B cell (primary cell): Measurements from ENCODE around the gene IKZF1. TPM values are rescaled to one million over a fixed set of nuclear protein-coding genes. Genes with fewer than 3 reads are reported as not detected.
A peak's percentile ranks its signal among the peaks of the same experiment; 100 is the strongest.

Source experiments
- ATAC-seq: fragments of 200-7000 bp; cut with Tn5 transposase; one replicate; pipeline ENCODE4 v1.10.0; 2021; ENCODE audit warnings: low read depth, mild to moderate bottlenecking, moderate number of reproducible peaks, moderate library complexity
- CTCF ChIA-PET: fragments of 350-600 bp; sonication (Branson Sonifier 250); formaldehyde crosslinking; loops from one replicate; lab custom pipeline; 2021; ENCODE audit warnings: antibody characterized with exemption, inconsistent platforms; lab: Charles Lee
- POLR2A ChIA-PET: fragments of 350-600 bp; sonication (Branson Sonifier 250); formaldehyde crosslinking; loops from one replicate; lab custom pipeline; 2021; ENCODE audit warnings: antibody characterized with exemption; lab: Charles Lee
- DNase-seq: peaks from one replicate; pipeline ENCODE4 v3.0.0; 2013
- H2AFZ ChIP-seq: 2 replicates; pipeline ENCODE4 v1.6.1; 2012; ENCODE audit warnings: mild to moderate bottlenecking, low read depth, low read length; ENCODE audit not compliant: insufficient read depth, poor library complexity, severe bottlenecking
- H3K27ac ChIP-seq, 2 donors: 1 replicate in 1 of 2; 2 replicates in 1 of 2; pipeline ENCODE4 v1.5.1; 2012 to 2013; ENCODE audit warnings: low read length in 2 of 2, mild to moderate bottlenecking in 2 of 2, moderate library complexity in 1 of 2
- H3K27me3 ChIP-seq, 4 experiments: fragments of 200-600 bp in 1 of 4; sonication (generic) in 1 of 4; replicated peaks in 1 of 4; 1 replicate in 2 of 4; 2 replicates in 2 of 4; pipeline versions ENCODE4 v1.6.1 to v1.7.0; 2013 to 2016; ENCODE audit warnings: low read length in 3 of 4, mild to moderate bottlenecking in 2 of 4, mixed read lengths in 1 of 4, moderate library complexity in 1 of 4; ENCODE audit not compliant: insufficient read depth in 4 of 4, control insufficient read depth in 3 of 4; ENCODE audit errors: control extremely low read depth in 1 of 4
- H3K36me3 ChIP-seq, 2 experiments: replicated peaks in 1 of 2; 1 replicate in 1 of 2; 2 replicates in 1 of 2; pipeline versions ENCODE4 v1.6.1 to v1.7.1; 2013; ENCODE audit warnings: low read length in 1 of 2; ENCODE audit not compliant: insufficient read depth in 2 of 2, control insufficient read depth in 1 of 2; ENCODE audit errors: control extremely low read depth in 1 of 2, extremely low read depth in 1 of 2
- H3K4me1 ChIP-seq, 2 donors: fragments of 200-600 bp in 1 of 2; sonication (generic) in 1 of 2; 1 replicate in 1 of 2; 2 replicates in 1 of 2; pipeline versions ENCODE4 v1.5.1 to v1.6.1; 2013 to 2017; ENCODE audit warnings: low read length in 2 of 2; ENCODE audit not compliant: control insufficient read depth in 2 of 2, insufficient read depth in 2 of 2
- H3K4me2 ChIP-seq: replicated peaks from 2 replicates; pipeline ENCODE3; 2012; ENCODE audit warnings: mild to moderate bottlenecking, low read depth, low read length; ENCODE audit not compliant: poor library complexity, severe bottlenecking
- H3K4me3 ChIP-seq, 5 experiments: fragments of 200-600 bp in 1 of 5; sonication (generic) in 1 of 5; 1 replicate in 3 of 5; 2 replicates in 2 of 5; pipeline versions ENCODE4 v1.5.1 to v1.7.0; 2011 to 2016; ENCODE audit warnings: low read length in 4 of 5, mild to moderate bottlenecking in 4 of 5, low read depth in 2 of 5, control low read depth in 1 of 5, moderate library complexity in 1 of 5; ENCODE audit not compliant: insufficient read depth in 1 of 5; ENCODE audit errors: control extremely low read depth in 1 of 5, extremely low read depth in 1 of 5
- H3K79me2 ChIP-seq: fragments of 200-600 bp; sonication (generic); one replicate; pipeline ENCODE4 v1.6.0; 2016; ENCODE audit warnings: low read length; ENCODE audit not compliant: control insufficient read depth, insufficient read depth
- H3K9ac ChIP-seq: fragments of 200-600 bp; sonication (generic); 2 replicates; pipeline ENCODE4 v1.6.1; 2017; ENCODE audit warnings: mild to moderate bottlenecking, low read length, moderate library complexity
- H3K9me3 ChIP-seq, 3 donors: one replicate each; pipeline versions ENCODE4 v1.6.1 to v1.7.1; 2013; ENCODE audit warnings: low read length in 2 of 3; ENCODE audit not compliant: control insufficient read depth in 2 of 3, insufficient read depth in 1 of 3; ENCODE audit errors: control extremely low read depth in 1 of 3
- H4K20me1 ChIP-seq: 2 replicates; pipeline ENCODE4 v1.6.0; 2012; ENCODE audit warnings: mild to moderate bottlenecking, low read length; ENCODE audit not compliant: insufficient read depth, control insufficient read depth, poor library complexity, severe bottlenecking
- H3K27ac Mint-ChIP-seq: one replicate; pipeline ENCODE4 v1.8.0; 2021; ENCODE audit warnings: mixed read lengths
- H3K27me3 Mint-ChIP-seq: one replicate; pipeline ENCODE4 v1.8.0; 2021; ENCODE audit warnings: mixed read lengths
- H3K4me1 Mint-ChIP-seq: one replicate; pipeline ENCODE4 v1.8.0; 2021; ENCODE audit warnings: mixed read lengths
- H3K4me3 Mint-ChIP-seq: one replicate; pipeline ENCODE4 v1.8.0; 2021; ENCODE audit warnings: mixed read lengths
- H3K9me3 Mint-ChIP-seq: one replicate; pipeline ENCODE4 v1.8.0; 2022; ENCODE audit warnings: mixed read lengths; ENCODE audit not compliant: insufficient read depth
- EZH2 ChIP-seq: IDR thresholded peaks from 2 replicates; pipeline ENCODE4 v1.6.1; 2012; ENCODE audit warnings: borderline replicate concordance, low read depth, mild to moderate bottlenecking, moderate library complexity, low read length; ENCODE audit not compliant: insufficient read depth, poor library complexity, severe bottlenecking
- WGBS: methylation state at CpG from one replicate; pipeline ENCODE4 v1.1.5; 2013; ENCODE audit warnings: missing lambda C conversion rate; ENCODE audit not compliant: insufficient coverage; 5-methylcytosine and 5-hydroxymethylcytosine counted together
- intact Hi-C: fragments of 100-400 bp; cut with micrococcal nuclease; formaldehyde crosslinking; loops from one replicate; pipeline ENCODE4 v1.10.0; 2022
- polyA plus RNA-seq: library from polyadenylated mRNA; depleted of rRNA; stranded (reverse); fragments of >200 nt; gene quantifications from 2 replicates; pipeline ENCODE4 v1.2.3, GENCODE V29; 2012
- total RNA-seq, 2 donors: library from RNA; stranded (reverse); fragments of 120-200 nt in 1 of 2; gene quantifications; 1 replicate in 1 of 2; 2 replicates in 1 of 2; pipeline versions ENCODE4 v1.2.3 to v1.2.4, GENCODE V29; 2013 to 2022
- TF ChIP-seq, protein P1 (sequence below): fragments of 200-600 bp; IDR thresholded peaks from one replicate; pipeline ENCODE4 v1.8.0; 2022; ENCODE audit warnings: antibody characterized with exemption, mild to moderate bottlenecking

Gene IKZF1
- total and polyA plus RNA-seq, 2 donors (not counting 1 experiment from before 2014, with no cell fraction given) = 199 to 254 TPM

DNA sequence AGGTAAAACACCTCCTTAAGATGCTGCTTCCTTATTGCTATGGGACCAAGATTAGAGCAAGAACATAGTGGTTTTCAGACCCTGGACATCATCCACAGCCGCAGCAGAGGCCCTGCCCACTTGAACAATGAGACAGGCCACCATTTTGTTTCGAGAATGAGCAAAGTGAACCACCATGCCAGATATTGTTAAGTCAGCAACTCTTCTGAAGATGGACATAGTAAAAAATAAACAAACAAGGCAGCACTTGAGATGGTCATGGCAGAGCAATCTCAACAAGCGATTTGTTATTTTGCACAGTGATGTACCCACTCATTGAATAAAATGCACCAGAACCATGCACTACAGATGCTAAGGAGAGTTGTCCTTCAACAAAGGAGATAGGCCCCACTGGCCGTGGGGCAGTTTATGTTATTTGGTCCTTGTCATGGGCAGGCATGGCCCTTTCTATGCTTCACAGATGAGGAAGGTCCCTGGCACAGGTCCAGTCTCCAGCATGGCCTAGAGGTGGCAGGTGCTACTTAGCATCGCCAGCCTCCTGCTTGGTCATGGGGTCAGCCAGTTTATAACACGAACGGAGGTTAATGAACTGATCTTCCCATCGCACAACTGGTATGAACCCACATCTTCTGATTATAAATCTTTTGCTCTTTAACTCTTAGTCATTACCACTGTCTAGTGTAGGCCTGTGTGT, 44.1 kb downstream of the IKZF1 start:
- intact Hi-C loops = no loop called here
- H3K4me3 ChIP-seq = no peak overlapping the region
- DNase-seq (no peak), ATAC-seq (no peak)
- POLR2A ChIA-PET = interaction anchor here (0.8 kb wide), 1 partner anchor 10 kb away, joined by 4 read pairs; no protein-coding TSS in a partner anchor
- H3K4me1 ChIP-seq = peaks cover 53 to 83% of the 10 kb centered on the region in 2 donors
- H3K36me3 ChIP-seq = peaks cover 9 to 79% of the 10 kb centered on the region in 2 experiments
- H4K20me1 ChIP-seq = peaks cover 6% of the 10 kb centered on the region
- H3K9me3 Mint-ChIP-seq = no peaks in the 10 kb centered on the region
- H2AFZ ChIP-seq = no peak overlapping the region
- TF ChIP-seq EZH2 = no peak
- TF ChIP-seq, protein P1, sequence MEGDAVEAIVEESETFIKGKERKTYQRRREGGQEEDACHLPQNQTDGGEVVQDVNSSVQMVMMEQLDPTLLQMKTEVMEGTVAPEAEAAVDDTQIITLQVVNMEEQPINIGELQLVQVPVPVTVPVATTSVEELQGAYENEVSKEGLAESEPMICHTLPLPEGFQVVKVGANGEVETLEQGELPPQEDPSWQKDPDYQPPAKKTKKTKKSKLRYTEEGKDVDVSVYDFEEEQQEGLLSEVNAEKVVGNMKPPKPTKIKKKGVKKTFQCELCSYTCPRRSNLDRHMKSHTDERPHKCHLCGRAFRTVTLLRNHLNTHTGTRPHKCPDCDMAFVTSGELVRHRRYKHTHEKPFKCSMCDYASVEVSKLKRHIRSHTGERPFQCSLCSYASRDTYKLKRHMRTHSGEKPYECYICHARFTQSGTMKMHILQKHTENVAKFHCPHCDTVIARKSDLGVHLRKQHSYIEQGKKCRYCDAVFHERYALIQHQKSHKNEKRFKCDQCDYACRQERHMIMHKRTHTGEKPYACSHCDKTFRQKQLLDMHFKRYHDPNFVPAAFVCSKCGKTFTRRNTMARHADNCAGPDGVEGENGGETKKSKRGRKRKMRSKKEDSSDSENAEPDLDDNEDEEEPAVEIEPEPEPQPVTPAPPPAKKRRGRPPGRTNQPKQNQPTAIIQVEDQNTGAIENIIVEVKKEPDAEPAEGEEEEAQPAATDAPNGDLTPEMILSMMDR = no peak
- H3K27ac ChIP-seq = peak overlapping the region in 1 of 2 donors; percentile 90
- H3K9ac ChIP-seq = no peak overlapping the region
- WGBS = 92% methylated on average over 5 of the region's 8 CpGs
- H3K4me1 Mint-ChIP-seq = peaks cover 86% of the 10 kb centered on the region
- H3K27me3 ChIP-seq = no peaks in the 10 kb centered on the region
- peak overlapping the region; percentile 57 for H3K4me2 ChIP-seq
- H3K79me2 ChIP-seq = peaks cover 100% of the 10 kb centered on the region
- CTCF ChIA-PET = interaction anchor here (0.6 to 4.6 kb wide), 7 partner anchors 10 to 145 kb away, joined by 3 to 30 read pairs (median 4); partner anchors contain the start of gene IKZF1
- H3K4me3 Mint-ChIP-seq = peak overlapping the region; percentile 17
- no peaks in the 10 kb centered on the region for H3K9me3 ChIP-seq
- H3K27me3 Mint-ChIP-seq = no peaks in the 10 kb centered on the region
- H3K27ac Mint-ChIP-seq = peak overlapping the region; percentile 78

DNA sequence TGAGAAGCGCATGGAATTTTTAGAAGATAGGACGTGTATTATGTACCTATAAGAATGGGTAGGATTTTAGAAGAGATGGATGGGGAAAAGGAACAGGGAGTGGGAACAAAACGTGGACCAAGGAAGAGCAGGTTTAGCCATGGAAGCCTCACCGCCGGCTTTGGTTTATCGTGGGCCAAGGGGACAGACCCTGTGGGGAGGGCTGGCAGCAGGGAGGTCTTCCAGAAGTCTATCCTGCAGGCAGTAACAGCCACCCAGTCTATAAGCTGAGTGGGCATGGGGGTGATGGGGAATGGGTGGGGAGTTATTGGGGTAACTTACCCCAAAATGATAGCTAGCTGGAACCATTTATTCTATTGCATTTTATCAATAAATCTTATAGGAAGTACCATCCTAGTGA, 44.9 kb downstream of the IKZF1 start:
- no peaks in the 10 kb centered on the region for H3K9me3 ChIP-seq
- Mint-ChIP-seq H3K4me3 (peak overlapping the region; percentile 17), H3K27ac (peak overlapping the region; percentile 88), H3K4me1 (peaks cover 86% of the 10 kb centered on the region), H3K9me3 (no peaks in the 10 kb centered on the region), H3K27me3 (no peaks in the 10 kb centered on the region)
- no peak overlapping the region for H3K9ac ChIP-seq
- no peak overlapping the region for H2AFZ ChIP-seq
- peaks cover 14% of the 10 kb centered on the region for H4K20me1 ChIP-seq
- H3K4me2 ChIP-seq = peak overlapping the region; percentile 57
- TF ChIP-seq, protein P1 = no peak
- no peak for TF ChIP-seq EZH2
- DNase-seq = no peak
- ATAC-seq = no peak
- H3K4me1 ChIP-seq = peaks cover 47 to 80% of the 10 kb centered on the region in 2 donors
- peaks cover 100% of the 10 kb centered on the region for H3K79me2 ChIP-seq
- WGBS = 98% methylated on average over 6 of the region's 6 CpGs
- H3K27me3 ChIP-seq = no peaks in the 10 kb centered on the region
- H3K4me3 ChIP-seq = no peak overlapping the region
- intact Hi-C loops = no loop called here
- H3K27ac ChIP-seq = peak overlapping the region in 1 of 2 donors; percentile 90
- ChIA-PET POLR2A (interaction anchor here (0.8 kb wide), 1 partner anchor 11 kb away, joined by 4 read pairs; no protein-coding TSS in a partner anchor), CTCF (interaction anchor here (0.6 to 4.6 kb wide), 10 partner anchors 9 to 146 kb away, joined by 3 to 30 read pairs (median 4); partner anchors contain the start of gene IKZF1)
- peaks cover 5 to 81% of the 10 kb centered on the region in 2 experiments for H3K36me3 ChIP-seq
